Hepatocyte (in vitro differentiated cells): ENCODE data around the gene NAXD. TPM values are rescaled to one million over a fixed set of nuclear protein-coding genes. Genes with fewer than 3 reads are reported as not detected.

Source experiments
- DNase-seq: peaks from one replicate; pipeline ENCODE4 v3.0.0-alpha.2; 2016; ENCODE audit warnings: low spot score
- H2AFZ ChIP-seq: fragments of 200-600 bp; sonication (generic); 2 replicates; pipeline ENCODE4 v1.6.0; 2016; ENCODE audit warnings: antibody characterized with exemption, mild to moderate bottlenecking
- H3K27ac ChIP-seq: fragments of 200-600 bp; sonication (generic); 2 replicates; pipeline ENCODE4 v1.5.1; 2016; ENCODE audit warnings: mild to moderate bottlenecking
- H3K27me3 ChIP-seq: fragments of 200-600 bp; sonication (generic); 2 replicates; pipeline ENCODE4 v1.6.1; 2016
- H3K36me3 ChIP-seq: fragments of 200-600 bp; sonication (generic); replicated peaks from 2 replicates; pipeline ENCODE4 v1.5.1; 2016; ENCODE audit warnings: low read depth; ENCODE audit not compliant: insufficient read depth
- H3K4me1 ChIP-seq: fragments of 200-600 bp; sonication (generic); 2 replicates; pipeline ENCODE4 v1.5.1; 2016; ENCODE audit warnings: mild to moderate bottlenecking, moderate library complexity; ENCODE audit not compliant: insufficient read depth
- H3K4me2 ChIP-seq: fragments of 200-600 bp; sonication (generic); 2 replicates; pipeline ENCODE4 v1.6.0; 2016
- H3K4me3 ChIP-seq: fragments of 200-600 bp; sonication (generic); 2 replicates; pipeline ENCODE4 v1.5.1; 2016; ENCODE audit warnings: mild to moderate bottlenecking
- H3K79me2 ChIP-seq: fragments of 200-600 bp; sonication (generic); 2 replicates; pipeline ENCODE4 v1.6.0; 2017; ENCODE audit warnings: mild to moderate bottlenecking
- H3K9me2 ChIP-seq: fragments of 200-600 bp; sonication (generic); replicated peaks from 2 replicates; pipeline ENCODE4 v1.6.0; 2017; ENCODE audit warnings: mild to moderate bottlenecking; ENCODE audit not compliant: insufficient read depth
- H3K9me3 ChIP-seq: fragments of 200-600 bp; sonication (generic); 2 replicates; pipeline ENCODE4 v1.5.1; 2016; ENCODE audit warnings: low read depth, mild to moderate bottlenecking
- H4K20me1 ChIP-seq: fragments of 200-600 bp; sonication (generic); 2 replicates; pipeline ENCODE4 v1.6.0; 2016; ENCODE audit warnings: mild to moderate bottlenecking; ENCODE audit not compliant: insufficient read depth, poor library complexity, severe bottlenecking
- CTCF ChIP-seq: fragments of 200-600 bp; sonication (generic); IDR thresholded peaks from 2 replicates; pipeline ENCODE4 v1.5.1; 2016; ENCODE audit warnings: antibody characterized with exemption, mild to moderate bottlenecking; ENCODE audit not compliant: poor library complexity
- EZH2 ChIP-seq: fragments of 200-600 bp; sonication (generic); IDR thresholded peaks from 2 replicates; pipeline ENCODE4 v1.6.1; 2016; ENCODE audit warnings: antibody characterized with exemption, mild to moderate bottlenecking, borderline replicate concordance
- EZH2phosphoT487 ChIP-seq: fragments of 200-600 bp; sonication (generic); IDR thresholded peaks from one replicate; pipeline ENCODE4 v1.6.1; 2018; ENCODE audit warnings: antibody characterized with exemption, mild to moderate bottlenecking, low read depth, moderate library complexity; ENCODE audit not compliant: unreplicated experiment, severe bottlenecking
- WGBS: methylation state at CpG from one replicate; pipeline ENCODE4 v1.1.6; 2016; ENCODE audit warnings: low lambda C conversion rate; ENCODE audit errors: missing lambda C conversion rate; 5-methylcytosine and 5-hydroxymethylcytosine counted together
- polyA plus RNA-seq: library from polyadenylated mRNA; unstranded; fragments of >200 nt; fragmentation: Nextera tagmentation; extraction: Ambion mirVana; gene quantifications from 2 replicates; pipeline ENCODE4 v1.2.1, GENCODE V29; 2016
- total RNA-seq: library from RNA; depleted of rRNA; stranded (reverse); fragments of >200 nt; gene quantifications from 2 replicates; pipeline ENCODE4 v1.2.3, GENCODE V29; 2014

NAXD gene
- total and polyA plus RNA-seq, 2 experiments from 2014 or later: 30.9 to 34.5 TPM

GRCh38 chr13:110685305-110686020 is 70.1 kb downstream of the NAXD start:
- TF ChIP-seq EZH2 (no peak), EZH2phosphoT487 (no peak), CTCF (no peak)
- DNase-seq: peak; percentile 67
- Histone ChIP-seq H3K27ac (peak overlapping the region; percentile 68), H3K4me1 (peaks cover 16% of the 10 kb centered on the region), H3K4me2 (no peak overlapping the region), H3K4me3 (no peak overlapping the region), H3K9me3 (no peaks in the 10 kb centered on the region), H4K20me1 (no peaks in the 10 kb centered on the region), H2AFZ (no peak overlapping the region), H3K9me2 (no peaks in the 10 kb centered on the region), H3K27me3 (no peaks in the 10 kb centered on the region), H3K36me3 (no peaks in the 10 kb centered on the region), H3K79me2 (peaks cover 2% of the 10 kb centered on the region)
- WGBS: 75% methylated on average over 11 of the region's 11 CpGs

- Histone ChIP-seq H3K9me2 (no peaks in the 10 kb centered on the region), H3K27ac (no peak overlapping the region), H3K4me3 (no peak overlapping the region), H3K79me2 (peaks cover 2% of the 10 kb centered on the region), H3K4me2 (no peak overlapping the region), H3K36me3 (no peaks in the 10 kb centered on the region), H3K4me1 (peaks cover 16% of the 10 kb centered on the region), H3K9me3 (no peaks in the 10 kb centered on the region), H2AFZ (no peak overlapping the region), H4K20me1 (no peaks in the 10 kb centered on the region), H3K27me3 (no peaks in the 10 kb centered on the region)
- DNase-seq: no peak
- TF ChIP-seq EZH2phosphoT487: no peak
- TF ChIP-seq EZH2: no peak
- TF ChIP-seq CTCF: no peak
- WGBS: 95% methylated on average over 16 of the region's 16 CpGs
Measured at GRCh38 chr13:110687736-110688135, 72.4 kb downstream of the NAXD start.

GRCh38 chr13:110689041-110689440 is 73.7 kb downstream of the NAXD start:
- Histone ChIP-seq H2AFZ (no peak overlapping the region), H3K9me2 (no peaks in the 10 kb centered on the region), H4K20me1 (no peaks in the 10 kb centered on the region), H3K4me3 (no peak overlapping the region), H3K36me3 (no peaks in the 10 kb centered on the region), H3K27ac (no peak overlapping the region), H3K9me3 (no peaks in the 10 kb centered on the region), H3K4me1 (peaks cover 11% of the 10 kb centered on the region), H3K27me3 (no peaks in the 10 kb centered on the region), H3K4me2 (no peak overlapping the region), H3K79me2 (no peaks in the 10 kb centered on the region)
- TF ChIP-seq EZH2phosphoT487 (no peak), EZH2 (no peak), CTCF (no peak)
- DNase-seq: no peak
- WGBS: 86% methylated on average over 9 of the region's 9 CpGs

Other genes starting within 250 kb of the NAXD start
- 34.8 and 37.4 TPM in 2 replicates for gene RAB20, start 53.8 kb upstream of the NAXD start, total RNA-seq
- 19.6 and 28.3 TPM in 2 replicates for gene RAB20, start 53.8 kb upstream of the NAXD start, polyA plus RNA-seq
- gene CARS2, start 90.6 kb downstream of the NAXD start, total RNA-seq: 70.9 and 72.9 TPM in 2 replicates
- 105 and 127 TPM in 2 replicates for gene CARS2, start 90.6 kb downstream of the NAXD start, polyA plus RNA-seq
- 14.7 and 15.7 TPM in 2 replicates for gene ING1, start 98.2 kb downstream of the NAXD start, total RNA-seq
- 24.2 and 26.4 TPM in 2 replicates for gene ING1, start 98.2 kb downstream of the NAXD start, polyA plus RNA-seq